HG03064 (cell line): Measurements from ENCODE around the gene IFTAP.

Experiments
- ATAC-seq: cut with Tn5 transposase; IDR thresholded peaks from one replicate; pipeline ENCODE4 v1.9.1; 2021; ENCODE audit warnings: low read depth; ENCODE audit not compliant: unreplicated experiment

IFTAP gene

GRCh38 chr11:36596880-36597279 lies 2.6 kb downstream of the IFTAP start:
- no peak for ATAC-seq

DNA sequence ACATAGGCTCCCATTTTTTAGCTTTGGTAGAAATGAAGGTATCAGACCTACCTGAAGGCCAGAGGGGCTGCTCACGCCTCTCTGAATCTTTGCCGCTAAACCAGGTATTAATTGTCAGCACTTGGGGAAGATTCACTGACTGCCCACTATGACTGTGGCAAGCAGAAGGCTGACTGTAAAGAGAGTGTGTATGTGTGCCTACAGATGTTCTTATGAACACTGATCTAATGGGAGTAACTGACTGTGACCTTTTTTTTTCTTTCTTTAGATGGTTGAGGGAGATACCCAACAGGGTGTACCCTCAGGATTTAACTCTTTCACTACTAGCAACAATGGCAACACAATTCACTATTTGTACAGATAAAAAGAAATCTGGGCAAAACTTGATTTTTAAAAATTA lies 3.7 kb downstream of the IFTAP start, which contains the start of gene RAG2:
TSS of gene RAG2 (minus strand) at position 186 of the 400 bp plus-strand sequence. CDS start 4,068 bp downstream, outside the sequence.
- no peak for ATAC-seq

- no peak for ATAC-seq
These were observed 5.9 kb downstream of the IFTAP start for GRCh38 chr11:36600180-36600579.

GRCh38 chr11:36601155-36601554 lies 6.9 kb downstream of the IFTAP start:
- ATAC-seq: no peak

- no peak for ATAC-seq
These were observed 7.8 kb downstream of the IFTAP start for GRCh38 chr11:36602135-36602534.

GRCh38 chr11:36605221-36606216 lies 11.2 kb downstream of the IFTAP start:
- ATAC-seq: peak; percentile 69

- no peak for ATAC-seq
These were observed 14.3 kb downstream of the IFTAP start for GRCh38 chr11:36608491-36609199.

- ATAC-seq: no peak
These were observed 15.1 kb downstream of the IFTAP start for GRCh38 chr11:36609383-36609782.

DNA sequence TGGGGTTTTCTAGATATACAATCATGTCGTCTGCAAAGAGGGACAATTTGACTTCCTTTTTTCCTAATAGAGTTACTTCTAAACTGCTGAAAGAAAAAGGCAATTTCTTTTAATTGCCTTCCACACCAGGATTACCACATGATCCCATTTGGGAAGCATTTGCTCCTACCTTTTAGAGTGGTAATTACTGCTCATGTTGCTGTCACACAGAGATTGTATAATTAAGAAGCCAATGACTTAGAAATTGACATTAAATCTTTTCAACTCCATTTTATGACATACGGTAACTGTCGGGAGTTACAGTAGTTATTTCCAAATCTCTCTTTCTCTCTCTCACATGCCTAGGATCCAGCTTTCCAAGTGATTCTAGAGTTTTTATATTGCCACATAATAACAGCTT lies 21.5 kb downstream of the IFTAP start:
- no peak for ATAC-seq

- no peak for ATAC-seq
These were observed 23.5 kb downstream of the IFTAP start for GRCh38 chr11:36617543-36618362.

- ATAC-seq: no peak
These were observed 24.2 kb downstream of the IFTAP start for GRCh38 chr11:36618363-36619047.

DNA sequence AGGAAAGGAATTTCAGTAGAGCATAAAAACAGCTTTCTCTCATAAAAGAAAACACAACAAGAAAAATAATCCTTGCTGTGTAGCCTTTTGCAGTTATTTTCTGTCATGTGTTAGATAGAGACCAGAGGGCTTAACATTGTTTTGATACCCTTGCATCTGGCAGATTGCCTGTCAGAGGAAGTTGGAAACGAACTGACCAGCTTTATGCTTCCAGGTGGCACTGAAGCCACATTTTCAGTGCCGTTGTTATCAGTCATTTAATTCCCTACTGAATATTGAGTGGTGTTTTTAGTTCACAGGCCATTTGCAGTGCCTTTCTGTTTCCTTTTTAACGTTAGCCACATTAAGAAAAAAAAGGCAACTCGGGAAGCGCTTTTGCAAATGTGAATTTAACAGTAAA lies 25.2 kb downstream of the IFTAP start:
- ATAC-seq: no peak

DNA sequence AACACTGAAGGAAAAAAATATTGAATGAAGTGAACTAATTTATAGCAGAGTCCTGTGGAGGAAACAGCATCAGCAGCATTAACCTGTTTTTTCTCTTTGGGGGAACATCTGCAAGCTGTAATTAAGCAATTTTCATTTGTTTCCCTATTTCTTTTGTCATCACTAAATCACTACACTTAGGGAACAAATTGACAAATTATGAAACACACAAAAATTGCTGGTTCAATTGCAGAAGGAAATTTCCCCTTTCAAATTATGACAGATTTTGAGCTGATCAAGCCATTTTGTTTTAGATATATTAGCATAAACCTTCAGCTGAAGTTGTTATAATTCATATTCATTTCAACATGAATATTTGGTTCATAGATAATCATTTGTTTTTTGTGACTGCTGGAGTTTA lies 25.9 kb downstream of the IFTAP start:
- ATAC-seq: no peak

GRCh38 chr11:36622431-36623136 lies 28.3 kb downstream of the IFTAP start:
- ATAC-seq: no peak

- ATAC-seq: no peak
These were observed 29.2 kb downstream of the IFTAP start for GRCh38 chr11:36623494-36623893.

GRCh38 chr11:36627006-36627405 lies 32.7 kb downstream of the IFTAP start:
- no peak for ATAC-seq

DNA sequence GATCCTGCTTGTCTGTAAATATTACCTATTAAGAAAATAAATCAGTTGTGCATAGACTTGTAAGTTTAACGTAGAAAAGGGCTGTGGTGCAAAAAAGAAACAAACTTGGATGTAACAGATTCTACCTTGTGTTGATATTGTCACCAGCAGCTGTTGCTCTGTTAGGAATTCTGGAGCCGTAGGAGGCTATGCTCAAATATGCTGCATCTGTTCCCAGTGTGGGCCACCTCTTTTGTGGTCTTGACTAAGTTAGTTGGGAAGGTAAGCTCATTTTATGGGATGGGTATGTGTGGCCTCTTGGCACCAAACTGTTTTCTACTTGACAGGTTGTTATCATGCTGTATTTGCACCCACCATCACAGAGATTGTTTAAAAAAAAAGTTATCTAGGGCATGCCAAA lies 33.2 kb downstream of the IFTAP start:
- ATAC-seq: no peak

DNA sequence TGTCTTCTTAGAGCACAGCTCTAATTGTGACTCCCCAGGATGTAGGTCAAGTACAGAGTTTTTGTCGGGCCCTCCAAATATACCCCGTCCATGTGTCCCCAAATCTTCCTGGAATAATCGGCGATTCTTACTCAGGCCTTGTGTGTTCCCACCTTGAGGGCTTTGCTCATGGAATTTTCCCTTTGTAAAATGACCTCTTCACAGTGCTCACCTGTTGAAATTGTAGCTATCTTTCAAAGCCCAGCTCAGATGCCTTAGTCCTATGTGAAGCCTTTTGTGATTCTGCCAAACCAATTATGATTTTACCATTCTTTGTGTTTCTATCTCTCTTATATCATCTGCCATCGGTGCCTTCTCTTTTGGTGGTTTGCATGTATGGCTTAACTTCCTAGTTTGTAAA lies 33.8 kb downstream of the IFTAP start:
- ATAC-seq: no peak

- ATAC-seq: no peak
These were observed 34.5 kb downstream of the IFTAP start for GRCh38 chr11:36628765-36629244.
